Upper lobe of right lung (tissue), 1 donor: ENCODE data around the gene CPED1. TPM values are rescaled to one million over a fixed set of nuclear protein-coding genes. Genes with fewer than 3 reads are reported as not detected.

ENCODE experiments used
- ATAC-seq: fragments of 200-7000 bp; cut with Tn5 transposase; one replicate; pipeline ENCODE4 v1.9.1; 2020; ENCODE audit warnings: mild to moderate bottlenecking, moderate library complexity
- DNase-seq: peaks from one replicate; pipeline ENCODE4 v3.0.0-alpha.2; 2020
- H3K27ac ChIP-seq: fragments of 200-600 bp; one replicate; pipeline ENCODE4 v1.8.0; 2022
- H3K27me3 ChIP-seq: fragments of 200-600 bp; one replicate; pipeline ENCODE4 v1.8.0; 2022; ENCODE audit warnings: mild to moderate bottlenecking
- H3K36me3 ChIP-seq: fragments of 200-600 bp; one replicate; pipeline ENCODE4 v1.8.0; 2022
- H3K4me1 ChIP-seq: fragments of 200-600 bp; one replicate; pipeline ENCODE4 v1.8.0; 2022
- H3K4me3 ChIP-seq: fragments of 200-600 bp; one replicate; pipeline ENCODE4 v1.8.0; 2022; ENCODE audit warnings: mild to moderate bottlenecking
- H3K9me3 ChIP-seq: fragments of 200-600 bp; one replicate; pipeline ENCODE4 v1.8.0; 2022
- intact Hi-C: fragments of 100-400 bp; cut with DNase I; formaldehyde crosslinking; loops from one replicate; pipeline ENCODE4 v1.11.0; 2022
- total RNA-seq: library from RNA; stranded (reverse); fragmentation: NEBNext Ultra II Directional; extraction: Animal tissue kit (Norgen Biotek cat#: 25700); gene quantifications from one replicate; pipeline ENCODE4 v1.2.1, GENCODE V29; 2021
- TF ChIP-seq, protein P1 (sequence below): fragments of 200-600 bp; IDR thresholded peaks from one replicate; pipeline ENCODE4 v1.8.0; 2022; ENCODE audit warnings: antibody characterized with exemption
- donor health status: DM: no; HTN: yes; CAD: no; lungs with severe emphysema.

Gene CPED1
- total RNA-seq, 1 donor from 2014 or later: 39.2 TPM

DNA sequence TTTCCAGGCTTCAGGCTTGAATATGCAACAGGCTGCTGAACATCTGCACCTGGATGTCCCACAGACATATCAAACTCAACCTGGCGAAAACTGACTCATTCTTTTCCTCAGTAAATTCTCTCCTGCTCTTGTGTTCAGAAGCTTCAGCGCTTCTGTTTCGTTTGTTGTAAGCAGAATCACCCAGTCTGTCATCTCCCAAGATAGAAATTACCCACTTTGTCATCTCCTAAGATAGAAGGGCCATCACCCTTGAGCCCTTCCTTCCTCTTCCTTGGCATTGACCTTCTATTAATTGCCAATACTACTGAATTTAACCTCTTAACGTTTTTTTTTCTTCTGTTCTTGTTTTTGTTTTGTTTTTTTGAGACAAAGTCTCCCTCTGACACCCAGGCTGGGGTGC, 59.7 kb downstream of the CPED1 start:
- ATAC-seq (no peak), DNase-seq (no peak)
- TF ChIP-seq, protein P1, sequence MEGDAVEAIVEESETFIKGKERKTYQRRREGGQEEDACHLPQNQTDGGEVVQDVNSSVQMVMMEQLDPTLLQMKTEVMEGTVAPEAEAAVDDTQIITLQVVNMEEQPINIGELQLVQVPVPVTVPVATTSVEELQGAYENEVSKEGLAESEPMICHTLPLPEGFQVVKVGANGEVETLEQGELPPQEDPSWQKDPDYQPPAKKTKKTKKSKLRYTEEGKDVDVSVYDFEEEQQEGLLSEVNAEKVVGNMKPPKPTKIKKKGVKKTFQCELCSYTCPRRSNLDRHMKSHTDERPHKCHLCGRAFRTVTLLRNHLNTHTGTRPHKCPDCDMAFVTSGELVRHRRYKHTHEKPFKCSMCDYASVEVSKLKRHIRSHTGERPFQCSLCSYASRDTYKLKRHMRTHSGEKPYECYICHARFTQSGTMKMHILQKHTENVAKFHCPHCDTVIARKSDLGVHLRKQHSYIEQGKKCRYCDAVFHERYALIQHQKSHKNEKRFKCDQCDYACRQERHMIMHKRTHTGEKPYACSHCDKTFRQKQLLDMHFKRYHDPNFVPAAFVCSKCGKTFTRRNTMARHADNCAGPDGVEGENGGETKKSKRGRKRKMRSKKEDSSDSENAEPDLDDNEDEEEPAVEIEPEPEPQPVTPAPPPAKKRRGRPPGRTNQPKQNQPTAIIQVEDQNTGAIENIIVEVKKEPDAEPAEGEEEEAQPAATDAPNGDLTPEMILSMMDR: no peak
- Histone ChIP-seq H3K9me3 (no peaks in the 10 kb centered on the region), H3K27ac (no peak overlapping the region), H3K27me3 (no peaks in the 10 kb centered on the region), H3K4me3 (no peak overlapping the region), H3K4me1 (no peaks in the 10 kb centered on the region), H3K36me3 (no peaks in the 10 kb centered on the region)
- intact Hi-C loops: no loop called here

DNA sequence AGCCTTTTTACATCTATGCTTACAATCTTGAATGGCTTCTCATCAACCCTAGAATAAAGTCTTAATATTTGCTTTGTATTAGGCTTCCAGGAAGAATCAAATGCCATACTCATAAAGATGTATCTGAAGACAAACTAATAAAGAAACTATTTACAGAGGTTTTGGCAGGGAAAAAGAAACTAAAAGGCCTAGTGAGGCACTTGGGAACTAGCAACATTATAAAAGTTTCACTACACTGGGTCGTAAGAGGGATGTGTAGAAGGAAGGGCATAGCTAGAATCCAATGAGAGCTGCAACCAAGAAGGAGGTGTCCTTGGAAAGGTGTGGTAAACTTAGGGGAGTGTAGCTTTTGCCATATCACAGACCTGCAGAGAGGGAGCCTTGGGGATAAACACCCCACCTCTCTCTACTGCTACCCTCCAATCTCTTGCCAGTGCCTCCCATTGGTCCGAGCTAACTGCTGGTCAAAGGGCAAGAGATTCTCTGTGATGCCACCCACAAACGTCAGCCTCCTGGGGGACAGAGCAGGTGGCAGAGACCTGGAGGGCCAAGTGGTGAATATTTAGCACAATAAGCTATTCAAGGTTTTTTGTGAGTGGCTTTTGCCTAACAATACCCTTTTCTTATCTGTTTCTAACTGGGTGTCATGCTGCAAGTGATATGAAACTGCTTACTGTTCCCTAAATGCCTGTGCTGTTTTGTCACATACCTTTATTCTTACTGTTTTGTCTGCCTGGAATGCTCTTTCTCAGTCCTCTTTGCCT, 60.7 kb downstream of the CPED1 start:
- DNase-seq (no peak), ATAC-seq (no peak)
- Histone ChIP-seq H3K36me3 (no peaks in the 10 kb centered on the region), H3K27me3 (no peaks in the 10 kb centered on the region), H3K4me3 (no peak overlapping the region), H3K9me3 (no peaks in the 10 kb centered on the region), H3K4me1 (no peaks in the 10 kb centered on the region), H3K27ac (no peak overlapping the region)
- intact Hi-C loops: no loop called here
- TF ChIP-seq, protein P1: no peak

DNA sequence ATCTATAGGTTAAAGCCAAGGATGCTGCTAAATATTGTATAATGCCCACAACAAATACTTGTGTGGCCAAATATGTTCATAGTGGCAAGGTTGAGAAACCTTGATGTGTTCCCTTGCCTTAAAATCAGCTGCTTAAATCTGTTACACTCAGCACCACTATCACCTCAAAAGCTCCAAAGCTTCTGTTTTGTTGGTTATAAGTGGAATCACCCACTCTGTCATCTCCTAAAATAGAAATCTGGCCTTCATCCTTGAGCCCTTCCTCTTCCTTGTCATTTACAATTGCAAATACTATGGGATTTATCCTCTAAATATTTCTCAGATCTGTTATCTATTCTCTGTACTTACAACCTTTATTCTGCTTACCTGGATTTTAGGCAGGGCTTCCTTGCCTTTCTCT, 61.4 kb downstream of the CPED1 start:
- TF ChIP-seq, protein P1: no peak
- Histone ChIP-seq H3K27ac (no peak overlapping the region), H3K27me3 (no peaks in the 10 kb centered on the region), H3K4me1 (no peaks in the 10 kb centered on the region), H3K4me3 (no peak overlapping the region), H3K9me3 (no peaks in the 10 kb centered on the region), H3K36me3 (no peaks in the 10 kb centered on the region)
- intact Hi-C loops: no loop called here
- no peak for ATAC-seq
- no peak for DNase-seq

DNA sequence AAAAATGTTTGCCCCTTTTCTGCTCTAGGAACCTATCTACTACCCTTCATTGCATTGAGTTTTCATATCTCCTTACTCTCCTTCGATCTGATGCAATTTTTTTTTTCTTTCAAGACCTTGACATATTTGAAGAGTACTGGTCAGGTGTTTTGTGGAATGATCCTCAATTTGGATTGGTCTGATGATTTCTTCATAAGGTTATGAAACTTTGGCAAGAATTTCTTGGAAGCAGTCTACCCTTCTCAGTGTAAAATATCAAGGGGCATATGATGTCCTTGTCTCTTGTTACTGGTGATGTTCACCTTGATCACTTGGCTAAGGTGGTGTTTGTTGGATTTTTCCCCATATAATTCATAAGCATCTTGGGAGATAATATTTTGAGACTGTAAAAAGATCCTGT, 64.7 kb downstream of the CPED1 start:
- no peak overlapping the region for H3K4me3 ChIP-seq
- H3K27ac ChIP-seq: no peak overlapping the region
- no peaks in the 10 kb centered on the region for H3K4me1 ChIP-seq
- H3K9me3 ChIP-seq: no peaks in the 10 kb centered on the region
- ATAC-seq: no peak
- TF ChIP-seq, protein P1: no peak
- DNase-seq: no peak
- intact Hi-C loops: no loop called here
- no peaks in the 10 kb centered on the region for H3K27me3 ChIP-seq
- no peaks in the 10 kb centered on the region for H3K36me3 ChIP-seq

DNA sequence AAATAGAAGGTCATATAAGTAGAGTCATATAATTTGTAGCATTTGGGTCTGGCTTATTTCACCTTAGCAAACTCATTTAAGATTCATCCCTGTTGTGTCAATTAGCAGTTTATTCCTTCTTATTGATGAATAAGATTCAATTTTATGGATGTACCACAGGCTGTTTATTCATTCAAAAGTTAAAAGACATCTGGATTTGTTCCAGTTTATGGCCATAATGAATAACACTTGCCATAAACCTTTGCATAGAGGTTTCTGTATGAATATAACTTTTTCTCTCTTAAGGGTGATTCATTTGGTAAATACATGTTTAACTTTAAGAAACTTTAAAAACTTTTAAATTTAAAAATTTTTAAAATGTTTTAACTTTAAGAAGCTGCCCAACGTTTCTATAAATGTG, 66.4 kb downstream of the CPED1 start:
- no peaks in the 10 kb centered on the region for H3K9me3 ChIP-seq
- H3K27me3 ChIP-seq: no peaks in the 10 kb centered on the region
- no peak for ATAC-seq
- H3K4me3 ChIP-seq: no peak overlapping the region
- intact Hi-C loops: no loop called here
- no peaks in the 10 kb centered on the region for H3K4me1 ChIP-seq
- no peak overlapping the region for H3K27ac ChIP-seq
- TF ChIP-seq, protein P1: no peak
- H3K36me3 ChIP-seq: no peaks in the 10 kb centered on the region
- no peak for DNase-seq

DNA sequence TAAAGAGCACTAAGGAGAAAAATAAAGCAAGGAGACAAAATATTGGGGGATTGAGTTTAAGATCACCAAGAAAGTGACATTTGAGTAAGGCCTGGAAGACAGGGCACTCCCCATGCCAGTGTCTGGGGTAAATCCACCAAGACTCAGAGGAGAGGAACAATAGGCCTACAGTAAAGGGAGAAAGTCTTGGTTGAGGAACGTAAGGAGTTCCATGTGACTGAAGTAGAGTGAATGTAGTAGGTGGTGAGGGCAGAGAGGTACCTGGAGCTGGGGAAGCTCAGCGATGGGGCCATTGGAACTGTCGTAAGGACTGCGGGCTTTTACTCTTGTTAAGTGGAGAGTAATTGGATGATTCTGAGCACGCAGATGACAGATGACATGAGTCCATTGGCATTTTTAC, 69.4 kb downstream of the CPED1 start:
- DNase-seq (no peak), ATAC-seq (no peak)
- Histone ChIP-seq H3K9me3 (no peaks in the 10 kb centered on the region), H3K27me3 (no peaks in the 10 kb centered on the region), H3K27ac (no peak overlapping the region), H3K4me1 (no peaks in the 10 kb centered on the region), H3K36me3 (no peaks in the 10 kb centered on the region), H3K4me3 (no peak overlapping the region)
- TF ChIP-seq, protein P1: no peak
- intact Hi-C loops: no loop called here
